Islet of Langerhans (tissue), 1 donor: ENCODE data around the gene ADCYAP1R1.
"Not testable (repeated sequence)": the region's sequence is repeated elsewhere in the genome, so short reads cannot be mapped to it uniquely, and the experiment has no call there.

Experiments used
- FAIRE-seq: peaks from one replicate; lab custom pipeline; 2011; peaks lifted over from hg19 to GRCh38; lab: Jason Lieb, UNC

Gene ADCYAP1R1

DNA sequence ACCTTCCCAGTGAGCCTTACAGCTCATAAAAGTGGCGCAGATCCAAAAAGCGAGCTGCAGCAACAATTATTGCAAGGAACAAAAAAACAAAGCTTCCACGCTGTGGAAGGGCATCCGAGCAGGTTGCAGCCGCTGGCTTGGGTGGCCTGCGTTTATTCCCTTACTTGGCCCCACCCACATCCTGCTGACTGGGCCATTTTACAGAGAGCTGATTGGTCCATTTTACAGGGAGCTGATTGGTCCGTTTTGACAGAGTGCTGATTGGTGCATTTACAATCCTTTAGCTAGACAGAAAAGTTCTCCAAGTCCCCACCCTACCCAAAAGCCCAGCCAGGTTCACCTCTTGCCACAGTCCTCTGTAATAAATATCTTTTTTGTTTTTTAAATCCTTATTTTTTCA is 85.1 kb downstream of the ADCYAP1R1 start:
- no peak for FAIRE-seq

DNA sequence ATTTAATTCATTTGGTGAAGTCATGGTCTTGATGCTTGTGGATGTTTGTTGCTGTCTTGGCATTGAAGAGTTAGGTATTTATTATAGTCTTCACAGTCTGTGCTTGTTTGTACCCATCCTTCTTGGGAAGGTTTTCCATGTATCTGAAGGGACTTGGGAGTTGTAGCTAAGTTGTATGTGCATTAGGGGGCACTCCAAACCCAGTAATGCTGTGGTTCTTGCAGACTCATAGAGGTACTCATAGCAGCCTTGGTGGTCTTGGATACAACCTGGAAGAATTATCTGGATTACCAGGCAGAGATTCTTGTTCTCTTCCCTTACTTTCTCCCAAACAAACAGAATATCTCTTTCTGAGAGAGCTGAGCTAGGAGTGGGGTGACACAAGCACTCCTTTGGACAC is 93.2 kb downstream of the ADCYAP1R1 start:
- FAIRE-seq, result no peak

DNA sequence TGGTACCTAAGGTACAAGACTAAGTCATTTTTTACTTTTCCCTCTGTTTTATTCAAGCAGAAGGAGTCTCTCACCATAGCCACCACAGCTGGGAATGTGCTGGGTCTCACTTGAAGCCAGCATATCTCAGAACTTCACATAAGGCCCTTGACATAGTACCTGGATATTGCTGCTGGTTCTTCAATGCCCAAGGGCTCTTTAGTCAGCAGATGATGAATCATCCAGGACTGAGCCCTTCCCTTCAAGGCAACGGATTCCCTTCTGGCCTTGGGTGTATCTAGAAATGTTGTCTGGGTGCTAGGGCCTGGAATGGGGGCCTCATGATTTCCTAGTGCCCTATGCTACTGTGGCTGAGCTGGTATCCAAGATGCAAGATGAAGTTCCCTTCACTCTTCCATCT is 93.9 kb downstream of the ADCYAP1R1 start:
- no peak for FAIRE-seq

DNA sequence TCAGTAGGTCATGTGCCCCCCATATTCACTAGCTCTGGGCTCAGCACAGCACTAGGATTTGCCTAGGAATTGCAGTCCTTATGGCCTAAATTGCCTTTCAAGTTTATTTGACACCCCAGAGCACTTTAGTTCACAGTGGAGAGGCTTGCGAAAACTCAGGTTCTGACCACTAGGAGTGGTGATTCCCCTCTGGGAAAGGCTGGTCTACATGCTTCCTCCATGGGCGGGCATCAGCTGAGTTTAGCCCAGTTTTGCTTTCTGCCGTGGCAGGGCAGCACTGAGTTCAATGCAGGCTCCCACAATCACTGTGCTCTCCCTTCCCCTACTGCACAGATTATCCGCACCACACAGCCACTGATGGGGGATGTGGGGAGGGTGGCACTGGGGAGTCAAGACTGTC is 94.4 kb downstream of the ADCYAP1R1 start:
- FAIRE-seq, result no peak

DNA sequence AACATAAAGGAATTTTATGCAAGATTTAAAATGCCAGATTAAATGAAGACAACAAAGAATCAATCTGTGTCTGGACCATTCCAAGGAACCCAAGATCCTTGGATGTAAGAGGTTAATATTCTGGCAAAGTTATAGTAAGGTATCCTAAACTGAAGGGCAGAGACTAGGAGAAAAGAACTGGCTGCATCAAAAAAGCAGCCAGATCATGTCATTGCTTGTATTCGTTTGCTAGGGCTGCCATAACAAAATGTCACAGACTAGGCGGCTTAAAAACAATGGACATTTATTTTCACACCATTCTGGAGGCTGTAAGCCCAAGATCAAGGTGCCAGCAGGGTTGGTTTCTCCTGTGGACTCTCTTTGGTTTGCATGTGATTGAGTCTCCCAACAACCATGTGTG is 99.7 kb downstream of the ADCYAP1R1 start:
- no peak for FAIRE-seq

DNA sequence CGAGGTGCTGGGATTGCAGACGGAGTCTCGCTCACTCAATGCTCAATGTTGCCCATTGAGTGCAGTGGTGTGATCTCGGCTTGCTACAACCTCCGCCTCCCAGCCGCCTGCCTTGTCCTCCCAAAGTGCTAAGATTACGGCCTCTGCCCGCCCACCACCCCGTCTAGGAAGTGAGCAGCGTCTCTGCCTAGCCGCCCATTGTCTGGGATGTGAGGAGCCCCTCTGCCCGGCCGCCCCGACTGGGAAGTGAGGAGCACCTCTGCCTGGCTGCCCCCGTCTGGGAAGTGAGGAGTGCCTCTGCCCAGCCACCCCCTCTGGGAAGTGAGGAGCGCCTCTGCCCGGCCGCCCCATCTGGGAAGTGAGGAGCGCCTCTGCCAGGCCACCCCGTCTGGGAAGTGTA is 101.2 kb downstream of the ADCYAP1R1 start:
- not testable (repeated sequence) for FAIRE-seq

DNA sequence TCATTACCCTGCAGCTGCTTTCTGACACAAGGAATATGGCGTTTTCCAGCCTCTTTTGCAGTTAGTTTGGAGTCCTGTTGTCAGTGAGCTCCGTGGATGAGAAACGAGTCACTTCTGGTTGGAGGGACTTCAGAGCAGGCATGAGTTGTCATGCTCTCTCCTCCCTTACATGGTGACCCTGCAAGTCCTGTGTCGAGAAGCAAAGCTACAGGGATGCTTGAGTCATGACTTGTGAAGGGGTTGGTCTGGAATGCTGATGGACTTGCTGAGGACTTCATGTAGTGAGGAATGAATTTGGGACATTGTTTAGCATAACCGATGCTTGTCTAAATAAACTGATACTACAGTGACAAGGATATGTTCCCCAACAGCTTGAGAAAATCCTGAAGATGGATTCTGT is 108.8 kb downstream of the ADCYAP1R1 start:
- no peak for FAIRE-seq
